Upper lobe of left lung (tissue), 4 donors: ENCODE results near the gene LCP1.

ENCODE experiments used
- CTCF ChIP-seq, 6 experiments: fragments of 450-650 bp in 4 of 6; fragments of 200-600 bp in 2 of 6; sonication (generic) in 2 of 6; IDR thresholded peaks; one replicate each; pipeline ENCODE4 v1.5.1; 2016 to 2019; ENCODE audit warnings: antibody characterized with exemption in 6 of 6
- POLR2A ChIP-seq, 4 donors: fragments of 450-650 bp; IDR thresholded peaks; one replicate each; pipeline ENCODE4 v1.5.1; 2016 to 2017; ENCODE audit warnings: antibody characterized with exemption in 4 of 4, mild to moderate bottlenecking in 2 of 4

- TF ChIP-seq CTCF (IDR thresholded peaks at IDR 0.05) (no peak), POLR2A (IDR thresholded peaks at IDR 0.05) (no peak)
Measured at GRCh38 chr13:46101002-46101401, 81.0 kb downstream of the LCP1 start.
